ENCODE measurements around the gene DYNC1LI2.
A peak's percentile ranks its signal among the peaks of the same experiment; 100 is the strongest.

Gene DYNC1LI2

DNA sequence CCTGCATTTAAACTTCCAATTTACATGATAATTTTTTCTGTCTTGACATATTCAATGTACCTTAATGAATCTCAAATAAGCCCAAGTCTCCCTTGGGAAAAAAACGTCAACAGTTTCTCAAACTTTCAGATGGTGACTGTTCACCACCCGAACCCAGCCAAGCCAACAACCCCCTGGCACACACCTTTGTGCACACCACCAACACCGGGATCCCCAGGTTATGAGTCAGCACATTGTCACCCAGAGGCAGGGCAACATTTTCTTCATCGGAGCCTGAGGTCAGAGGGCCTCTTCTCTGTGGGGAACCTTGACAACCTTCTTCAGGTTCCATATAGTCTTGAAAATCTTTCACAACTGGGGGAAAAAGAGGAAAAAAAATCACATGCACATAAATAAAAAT is 15.5 kb downstream of the DYNC1LI2 start:
- no peak for DNase-seq

DNA sequence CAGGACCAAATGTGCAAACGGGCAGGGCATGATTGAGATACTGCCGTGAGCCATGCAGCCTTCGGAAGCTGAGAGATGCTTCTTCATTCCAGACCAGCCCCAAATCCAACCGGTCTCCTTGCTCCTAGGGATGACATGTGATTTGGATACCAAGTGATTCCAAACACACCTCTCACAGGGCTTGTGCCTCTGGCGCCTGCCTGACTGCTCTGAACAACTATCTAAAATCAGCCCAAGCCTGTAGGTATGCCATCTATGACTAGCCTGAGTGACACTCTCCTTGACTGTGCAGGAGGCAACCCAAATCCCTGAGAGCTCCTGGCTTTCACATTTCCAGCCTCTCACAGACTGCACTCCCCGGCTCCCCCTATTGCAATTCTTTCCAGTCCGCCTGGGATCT is 20.3 kb downstream of the DYNC1LI2 start:
- no peak for DNase-seq

DNA sequence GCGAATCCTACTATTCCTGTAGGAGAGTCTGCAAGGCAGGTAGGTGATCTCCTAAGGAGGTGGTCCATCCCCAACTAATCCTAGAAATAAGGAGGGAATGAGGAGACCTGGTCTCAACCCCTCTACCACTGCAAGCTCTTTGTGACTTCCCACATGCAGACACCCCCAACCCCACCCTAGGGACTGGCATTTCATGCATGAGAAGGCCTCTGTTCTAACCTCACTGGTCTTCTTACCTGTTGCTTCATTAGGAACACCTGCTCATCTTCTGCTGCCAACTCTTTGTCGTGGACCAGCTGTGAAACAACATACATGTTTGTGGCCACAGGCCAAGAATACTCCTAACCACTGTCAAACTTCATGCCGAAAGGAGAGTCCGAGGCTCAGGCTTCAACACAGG is 22.6 kb downstream of the DYNC1LI2 start:
- no peak for DNase-seq

DNA sequence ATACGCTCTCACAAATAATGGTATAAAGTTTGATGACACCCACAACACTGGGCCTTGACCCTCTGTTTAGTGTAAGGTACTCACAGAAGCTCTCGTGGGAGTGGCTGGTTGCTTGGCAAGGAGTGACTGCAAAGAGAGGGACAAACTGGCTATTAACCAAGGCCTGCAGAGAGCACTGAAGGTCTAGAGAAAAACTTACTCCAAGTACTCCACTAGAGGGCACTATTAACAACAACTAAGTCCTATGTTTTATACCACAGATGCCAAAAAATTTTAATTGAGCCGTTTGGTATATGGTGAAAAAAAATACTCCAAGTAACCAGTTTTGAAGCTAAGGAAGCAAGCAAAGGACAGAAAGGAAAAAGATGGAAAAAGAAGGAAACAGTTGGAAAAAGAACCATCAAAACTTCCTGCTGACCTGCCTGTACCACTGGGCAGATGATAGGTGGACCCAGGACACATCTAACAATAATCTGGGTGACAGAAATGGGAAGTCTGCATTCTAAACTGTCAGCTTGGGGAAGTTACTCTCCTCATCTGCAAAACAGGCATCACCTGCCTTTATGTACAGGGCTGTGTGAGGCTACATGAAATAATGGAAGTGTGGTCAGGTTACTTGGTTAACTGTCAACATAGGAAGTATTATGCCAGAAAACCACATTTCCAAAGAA is 23.2 kb downstream of the DYNC1LI2 start:
- DNase-seq, result peak; percentile 91

DNA sequence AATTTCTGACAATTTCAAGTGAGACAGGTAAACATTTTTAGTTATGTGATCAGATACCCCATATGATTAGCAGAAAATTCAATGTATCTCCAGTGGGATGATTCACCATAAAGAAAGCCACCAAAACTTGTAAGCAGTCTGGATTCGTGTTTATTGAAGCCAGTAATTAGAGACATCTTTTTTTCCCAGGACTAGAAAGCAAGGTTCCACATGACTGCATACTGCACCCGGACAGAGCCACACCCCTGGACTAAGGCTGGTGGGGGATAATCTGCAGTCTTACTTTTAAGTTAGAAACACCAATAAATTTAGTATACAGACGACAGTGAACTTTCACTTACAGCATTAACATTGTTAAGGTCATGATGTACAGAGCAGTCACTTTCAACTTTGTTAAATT is 30.6 kb downstream of the DYNC1LI2 start:
- no peak for DNase-seq

DNA sequence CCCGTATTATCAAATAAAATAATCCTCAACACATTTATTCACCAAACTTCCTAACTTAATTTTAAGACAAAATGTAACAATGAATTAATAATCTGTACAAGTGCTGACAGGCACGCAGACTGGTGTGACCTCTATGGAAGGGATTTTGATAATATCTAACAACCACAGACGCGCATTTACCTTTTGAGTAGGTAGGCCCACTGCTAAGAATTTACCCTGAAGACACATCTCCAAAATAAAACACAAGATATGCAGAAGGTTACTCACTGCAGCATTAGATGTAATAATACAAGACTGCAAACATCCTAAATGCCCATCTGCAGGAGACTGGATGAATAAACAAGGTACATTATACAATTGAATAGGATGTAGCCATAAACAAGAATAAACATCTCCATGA is 32.2 kb downstream of the DYNC1LI2 start:
- DNase-seq, result no peak

DNA sequence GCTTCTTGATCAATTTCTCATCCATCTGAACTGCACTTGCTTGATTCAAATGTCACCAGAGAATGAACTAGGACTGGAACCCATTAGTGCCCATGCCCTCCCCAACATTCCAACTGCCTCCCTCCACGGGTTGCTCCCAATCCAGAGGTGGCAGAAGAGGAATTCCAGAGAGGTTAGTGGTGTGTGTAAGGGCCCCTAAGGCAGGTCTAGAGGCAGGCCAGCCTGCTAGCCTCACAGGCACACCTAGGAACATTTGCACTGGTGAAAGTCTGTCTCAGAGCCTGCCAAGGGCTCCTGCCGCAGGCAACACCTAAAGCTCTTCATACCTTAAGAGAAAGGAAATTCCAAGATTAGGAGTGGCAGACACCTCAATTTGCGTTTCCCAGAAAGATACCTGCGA is 33.6 kb downstream of the DYNC1LI2 start:
- DNase-seq, result no peak

DNA sequence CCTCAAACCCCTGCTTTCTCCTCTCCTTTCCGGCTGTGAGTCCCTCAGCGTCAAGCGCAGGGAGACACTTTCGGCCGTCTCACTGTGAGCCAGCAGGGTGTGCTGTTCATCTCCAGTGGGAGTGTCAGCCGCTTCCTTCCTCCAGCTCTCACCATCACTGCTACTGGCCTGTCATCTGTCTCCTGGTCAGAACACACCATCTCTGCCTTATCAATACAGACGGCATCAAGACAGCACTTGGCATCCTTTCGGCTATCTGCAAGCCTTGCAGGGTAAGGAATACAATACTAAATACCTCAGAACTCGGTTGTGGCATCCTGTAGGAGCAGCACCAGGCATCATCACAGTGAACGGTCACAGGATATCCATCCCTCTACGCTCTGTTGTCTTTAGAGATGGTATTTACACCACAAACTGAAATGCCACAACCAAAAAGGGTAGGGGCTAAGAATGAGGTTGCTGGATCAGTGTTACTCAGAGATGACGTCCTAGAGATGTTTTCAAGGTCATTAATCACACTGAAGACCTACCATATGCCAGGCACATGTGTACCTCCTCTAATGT is 34.2 kb downstream of the DYNC1LI2 start:
- DNase-seq, result peak; percentile 72

DNA sequence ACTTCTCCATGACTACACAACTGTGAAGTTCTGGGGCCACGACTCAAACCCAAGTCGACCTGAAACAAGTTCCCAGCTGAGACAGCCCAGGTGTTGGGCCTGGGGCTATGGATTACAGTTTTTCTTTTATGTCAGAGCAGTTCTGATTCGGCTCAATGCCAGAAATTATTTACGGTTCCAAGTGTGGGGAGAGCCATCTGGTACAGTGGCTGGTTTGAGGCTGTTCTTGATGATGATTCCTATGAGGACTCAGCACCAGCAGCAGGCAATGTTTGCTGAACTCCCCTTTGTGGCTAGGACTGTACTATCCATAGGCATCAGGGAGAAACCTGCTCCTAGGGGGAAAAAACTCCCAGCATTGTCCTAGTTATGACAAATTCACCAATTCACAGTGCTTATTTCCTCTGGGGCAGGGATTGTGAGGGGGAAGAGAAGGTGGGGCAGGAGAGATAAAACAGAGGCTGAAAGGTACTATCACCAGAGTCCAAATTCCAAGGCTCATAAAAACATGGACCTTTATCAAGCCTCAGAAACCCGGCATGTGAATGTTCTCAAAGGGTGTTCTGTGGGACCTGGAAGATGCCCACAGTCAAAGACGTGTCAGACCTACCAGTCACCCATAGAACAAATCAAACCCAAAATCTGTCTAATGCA is 36.6 kb downstream of the DYNC1LI2 start:
- no peak for DNase-seq

DNA sequence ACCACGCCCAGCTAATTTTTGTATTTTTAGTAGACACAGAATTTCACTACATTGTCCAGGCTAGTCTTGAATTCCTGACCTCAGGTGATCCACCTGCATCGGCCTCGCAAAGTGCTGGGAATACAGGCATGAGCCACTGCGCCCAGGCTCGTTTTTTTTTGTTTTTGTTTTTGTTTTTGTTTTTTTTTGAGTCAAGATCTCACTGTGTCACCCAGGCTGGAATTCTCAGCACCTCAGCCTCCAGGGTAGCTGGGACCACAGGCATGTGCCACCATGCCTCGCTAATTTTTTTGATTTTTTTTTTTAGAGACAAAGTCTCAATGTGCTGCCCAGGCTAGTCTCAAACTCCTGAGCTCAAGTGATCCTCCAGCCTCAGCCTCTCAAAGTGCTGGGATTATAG is 37.3 kb downstream of the DYNC1LI2 start:
- DNase-seq, result no peak

DNA sequence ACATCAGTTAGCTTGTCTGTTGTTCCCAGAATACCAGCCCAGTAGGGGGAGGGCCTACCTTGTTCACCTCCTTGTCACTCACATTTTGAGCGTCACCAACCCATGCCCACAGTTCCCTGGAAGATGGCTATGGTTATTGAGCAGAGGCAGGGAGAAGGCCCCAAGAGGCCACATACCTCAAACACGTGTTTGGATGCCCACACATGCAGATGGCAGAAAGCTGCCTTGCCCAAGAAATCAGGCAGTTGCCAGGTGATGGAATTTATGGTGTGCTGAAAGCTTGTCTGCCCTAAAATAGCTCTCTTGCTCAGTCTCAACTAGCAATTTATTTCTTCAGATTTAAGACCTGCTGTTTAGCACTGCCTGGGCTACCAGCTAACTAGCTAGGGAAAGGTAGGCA is 38.3 kb downstream of the DYNC1LI2 start:
- DNase-seq, result no peak

DNA sequence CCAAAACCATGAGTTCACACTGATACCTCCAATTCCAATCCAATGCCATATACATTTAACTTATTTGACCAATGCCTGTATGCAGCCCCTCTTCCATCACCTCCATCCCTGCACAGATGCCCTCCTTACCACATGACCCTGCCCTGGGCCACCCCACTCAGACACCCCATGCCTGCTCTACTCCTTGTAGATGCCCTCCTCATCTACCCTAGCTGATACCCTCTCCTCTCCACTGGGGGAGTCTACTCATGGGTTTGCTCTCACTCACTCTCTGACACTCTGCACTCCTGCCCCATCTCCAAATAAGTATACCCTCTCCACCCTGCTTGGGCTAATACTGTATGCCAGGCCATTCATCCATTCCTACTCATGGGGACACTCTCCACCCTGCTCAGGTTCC is 38.9 kb downstream of the DYNC1LI2 start:
- no peak for DNase-seq

DNA sequence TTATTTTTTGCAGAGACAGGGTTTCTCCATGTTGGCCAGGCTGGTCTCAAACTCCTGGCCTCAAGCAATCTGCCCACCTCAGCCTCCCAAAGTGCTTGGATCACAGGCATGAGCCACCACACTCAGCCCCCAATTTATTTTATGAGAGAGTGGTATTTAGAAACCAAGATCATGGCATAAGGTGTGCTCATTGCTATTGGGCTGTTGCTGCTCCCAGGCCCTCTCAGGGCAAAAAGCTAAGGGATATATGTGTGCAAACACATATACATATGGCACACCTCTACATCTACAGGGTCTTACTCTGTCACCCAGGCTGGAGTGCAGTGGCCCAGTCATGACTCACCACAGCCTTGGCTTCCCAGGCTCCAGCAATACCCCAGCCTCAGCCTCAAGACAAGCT is 39.8 kb downstream of the DYNC1LI2 start:
- no peak for DNase-seq

DNA sequence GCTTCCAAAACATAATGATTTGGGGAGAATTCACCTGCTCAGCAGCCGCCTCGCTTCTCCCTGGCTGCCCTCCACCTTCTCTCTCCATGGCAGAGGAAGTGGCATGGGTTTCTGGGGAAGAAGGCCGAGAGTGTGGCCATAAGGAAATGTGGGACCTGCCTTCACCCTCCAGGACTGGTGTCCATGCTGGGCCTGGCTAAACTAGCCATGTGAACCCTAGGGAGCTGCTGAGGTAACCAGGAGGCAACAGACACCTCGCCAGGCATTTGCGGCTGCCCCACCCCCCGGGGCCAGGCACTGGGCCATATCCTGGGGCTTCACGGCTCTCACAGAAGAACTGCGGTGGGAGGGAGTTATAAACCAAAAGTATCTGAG is 44.9 kb downstream of the DYNC1LI2 start:
- no peak for DNase-seq

DNA sequence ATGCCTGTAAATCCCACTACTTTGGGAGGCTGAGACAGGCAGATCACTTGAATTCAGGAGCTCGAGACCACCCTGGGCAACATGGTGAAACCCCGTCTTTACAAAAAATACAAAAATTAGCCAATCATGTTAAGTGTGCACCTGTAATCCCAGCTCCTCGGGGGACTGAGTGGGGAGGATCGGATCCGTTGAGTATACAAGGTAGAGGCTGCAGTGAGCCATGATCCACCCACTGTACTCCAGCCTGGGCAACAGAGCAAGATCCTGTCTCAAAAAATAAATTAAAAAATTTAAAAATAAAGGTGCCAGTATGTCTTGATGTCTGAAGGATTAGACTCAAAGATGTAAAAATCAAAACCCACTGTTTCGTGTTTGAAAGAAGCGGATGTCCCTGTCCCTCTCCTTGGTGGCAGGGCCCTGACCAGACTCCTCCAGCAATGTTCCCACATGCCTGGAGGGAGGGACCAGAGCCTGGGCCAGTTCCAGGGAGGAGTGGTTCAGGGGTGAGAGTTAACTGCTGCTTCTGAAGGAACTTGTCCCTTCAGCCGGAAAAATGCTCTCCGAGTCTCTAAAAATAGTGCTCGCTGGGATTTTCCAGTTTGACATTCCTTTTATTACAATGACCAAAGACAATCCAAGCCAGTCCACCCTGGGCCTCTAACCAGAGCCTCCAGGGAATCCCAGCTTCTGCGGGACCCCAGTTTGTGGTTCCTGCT is 45.5 kb downstream of the DYNC1LI2 start:
- DNase-seq, result no peak

DNA sequence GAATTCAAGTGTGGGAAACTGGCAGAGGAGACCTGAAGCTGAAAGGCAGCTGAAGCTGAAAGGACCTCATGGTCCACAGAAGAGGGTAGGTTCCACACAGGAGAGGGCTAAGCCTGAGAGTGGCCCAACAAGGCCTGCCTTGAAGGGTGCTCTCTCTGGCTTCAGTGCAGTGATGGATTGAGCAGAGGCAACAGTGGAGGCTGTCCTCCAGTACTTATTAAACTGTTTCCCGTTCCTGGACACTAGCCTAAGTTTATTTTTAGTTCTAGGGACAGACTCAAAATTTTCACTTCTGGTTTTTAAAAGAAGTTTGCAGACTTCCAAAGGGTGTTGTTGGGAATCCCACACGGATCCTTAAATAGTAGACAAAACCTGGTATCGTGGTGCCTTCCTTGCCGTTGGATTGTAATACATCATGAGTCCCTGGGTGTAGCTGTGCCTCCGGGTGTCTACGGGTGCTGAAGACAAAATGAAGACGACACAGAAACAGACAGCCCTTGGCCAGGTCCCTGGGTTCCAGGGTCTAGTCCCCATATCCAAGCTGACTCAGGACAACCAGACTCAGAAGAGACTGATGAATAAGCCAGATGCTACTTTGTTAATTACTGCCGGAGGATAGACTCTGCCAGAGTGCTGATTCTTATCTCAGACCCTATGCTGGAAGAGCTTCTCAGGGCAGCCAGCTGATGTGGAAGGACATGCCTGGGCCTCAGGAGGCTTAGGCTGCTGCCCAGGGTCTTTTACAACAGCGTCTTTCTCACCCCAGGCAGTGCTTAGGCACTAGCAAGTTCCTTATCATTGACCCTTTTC is 47.8 kb downstream of the DYNC1LI2 start:
- DNase-seq, result no peak

DNA sequence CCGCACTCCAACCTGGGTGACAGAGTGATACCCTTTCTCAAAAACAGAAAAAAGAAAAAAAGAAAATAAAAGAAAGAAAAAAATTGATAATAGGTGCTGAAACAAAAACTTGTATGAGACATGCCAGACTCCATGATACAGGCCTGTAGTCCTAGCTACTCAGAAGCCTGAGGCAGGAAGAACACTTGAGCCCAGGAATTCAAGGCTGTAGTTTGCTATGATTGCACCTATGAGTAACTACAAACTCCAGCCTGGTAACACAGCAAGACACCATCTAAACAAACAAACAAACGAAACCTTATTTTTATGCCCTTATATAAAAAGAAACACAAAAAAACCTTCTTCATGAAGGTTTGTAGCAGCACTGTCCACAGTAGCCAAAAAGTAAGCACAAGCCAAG is 49.9 kb downstream of the DYNC1LI2 start:
- DNase-seq, result no peak

DNA sequence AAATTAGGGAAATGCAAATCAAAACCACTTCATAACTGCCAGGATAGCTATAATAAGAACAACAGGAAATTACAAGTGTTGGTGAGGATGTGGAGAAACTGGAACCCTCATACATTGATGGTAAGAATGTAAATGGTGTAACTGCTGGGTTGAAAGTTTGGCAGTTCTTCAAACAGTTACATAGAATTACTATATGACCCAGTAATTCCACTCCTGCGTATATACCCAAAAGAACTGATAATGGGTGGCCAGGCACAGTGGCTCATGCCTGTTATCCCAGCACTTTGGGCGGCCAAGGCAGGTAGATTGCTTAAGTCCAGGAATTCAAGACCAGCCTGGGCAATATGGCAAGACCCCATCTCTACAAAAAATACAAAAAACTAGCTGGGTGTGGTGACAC is 50.4 kb downstream of the DYNC1LI2 start:
- no peak for DNase-seq

DNA sequence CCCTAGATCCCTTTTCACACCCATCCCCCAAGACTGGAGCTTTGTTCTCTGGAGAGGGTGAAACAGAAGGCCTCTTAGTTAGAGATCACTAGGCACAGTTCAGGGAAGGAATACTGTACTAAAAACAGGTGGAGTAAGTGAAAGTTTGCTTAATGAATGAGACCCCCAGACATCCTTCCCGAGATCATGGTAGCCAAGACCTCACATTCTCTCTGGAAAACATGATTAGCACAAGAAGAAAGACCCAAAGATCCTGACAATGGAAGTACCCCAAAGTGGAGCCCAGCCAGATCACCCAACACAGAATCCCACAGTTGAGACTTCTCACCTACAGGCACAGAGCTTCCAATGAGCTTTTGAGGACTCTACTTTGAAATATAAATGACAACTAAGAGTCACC is 51.5 kb downstream of the DYNC1LI2 start:
- DNase-seq, result no peak

DNA sequence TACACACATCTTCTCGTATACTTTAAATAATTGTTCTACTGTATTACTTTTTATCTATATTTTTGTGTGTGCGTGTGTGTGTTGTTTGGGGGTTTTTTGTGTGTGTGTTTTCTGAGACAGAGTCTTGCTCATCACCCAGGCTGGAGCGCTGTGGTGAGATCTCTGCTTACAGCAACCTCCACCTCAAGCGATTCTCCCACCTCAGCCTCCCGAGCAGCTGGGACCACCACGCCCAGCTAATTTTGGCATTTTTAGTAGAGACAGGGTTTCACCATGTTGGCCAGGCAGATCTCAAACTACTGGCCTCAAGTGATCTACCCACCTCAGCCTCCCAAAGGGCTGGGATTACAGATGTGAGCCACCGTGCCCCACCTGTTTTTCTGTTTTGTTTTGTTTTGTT is 53.4 kb downstream of the DYNC1LI2 start:
- no peak for DNase-seq

DNA sequence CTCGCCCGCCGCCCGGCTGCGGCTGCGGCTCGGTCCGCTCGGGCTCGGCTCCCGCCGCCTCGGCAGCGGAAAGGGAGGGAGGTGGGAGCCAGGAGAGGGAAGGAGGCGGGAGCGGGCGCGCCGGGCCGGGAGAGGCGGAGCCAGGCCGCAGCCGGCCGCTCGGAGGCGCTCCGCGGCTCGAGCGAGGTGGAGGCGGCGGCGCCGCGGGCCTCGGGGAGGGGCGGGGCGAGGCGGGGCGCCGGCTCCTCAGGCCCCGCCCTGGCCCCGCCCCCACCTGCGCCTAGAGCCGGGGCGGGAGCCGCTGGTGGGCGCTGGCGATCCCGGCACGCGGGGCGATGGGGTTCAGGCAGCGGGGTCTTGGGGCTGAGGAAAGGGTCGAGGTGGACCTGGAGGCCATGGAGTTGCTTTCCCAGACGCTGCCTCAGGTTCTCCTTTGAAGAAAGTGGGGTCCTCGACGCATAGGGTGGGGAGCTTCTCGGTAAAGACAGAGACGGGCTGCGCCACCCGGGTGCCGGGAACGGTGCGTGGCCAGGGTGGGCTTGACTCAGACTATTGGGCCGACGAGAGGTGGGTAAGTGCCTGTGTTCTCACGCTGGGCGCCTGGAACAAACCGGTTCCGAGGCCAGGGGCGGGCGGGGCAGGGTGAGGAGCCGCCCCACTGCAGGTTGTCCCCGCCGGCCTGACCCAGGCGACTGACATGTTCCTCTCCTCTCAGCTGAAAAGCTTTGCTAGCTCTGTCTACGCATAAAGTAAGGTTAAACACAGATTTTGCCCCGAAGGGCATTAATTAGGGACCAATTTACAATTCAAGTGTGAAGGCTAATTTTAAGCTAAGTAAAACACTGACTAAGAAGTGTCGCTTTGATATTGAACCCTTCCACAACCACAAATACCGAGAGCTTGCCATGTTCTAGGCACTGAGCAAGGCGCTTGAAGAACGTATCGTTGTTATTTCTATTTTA is 54.5 kb downstream of the DYNC1LI2 start, which contains the start of gene CMTM4:
Gene CMTM4, minus strand, starts transcription at position 75 of the 962 bp plus-strand sequence. CDS start 218 bp downstream, outside the sequence.
- peak; percentile 88 for DNase-seq
